GM12865 (cell line): ENCODE measurements around the gene TRPT1.
A peak's percentile ranks its signal among the peaks of the same experiment; 100 is the strongest.

ENCODE experiments used
- DNase-seq: peaks from one replicate; pipeline ENCODE4 v3.0.0; 2010; ENCODE audit warnings: low read depth
- H3K4me3 ChIP-seq: 2 replicates; pipeline ENCODE4 v1.5.1; 2011; ENCODE audit warnings: mild to moderate bottlenecking, low read depth, low read length, control low read depth
- TF ChIP-seq, protein P1 (sequence below): IDR thresholded peaks from 2 replicates; pipeline ENCODE4 v1.5.1; 2011; ENCODE audit warnings: low read length, control low read depth, low read depth, inconsistent platforms; ENCODE audit not compliant: insufficient read depth; ENCODE audit errors: missing control alignments

TRPT1 gene

GRCh38 chr11:64220798-64221197 lies 5.2 kb downstream of the TRPT1 start:
- DNase-seq = no peak
- no peak overlapping the region for H3K4me3 ChIP-seq
- TF ChIP-seq, protein P1, sequence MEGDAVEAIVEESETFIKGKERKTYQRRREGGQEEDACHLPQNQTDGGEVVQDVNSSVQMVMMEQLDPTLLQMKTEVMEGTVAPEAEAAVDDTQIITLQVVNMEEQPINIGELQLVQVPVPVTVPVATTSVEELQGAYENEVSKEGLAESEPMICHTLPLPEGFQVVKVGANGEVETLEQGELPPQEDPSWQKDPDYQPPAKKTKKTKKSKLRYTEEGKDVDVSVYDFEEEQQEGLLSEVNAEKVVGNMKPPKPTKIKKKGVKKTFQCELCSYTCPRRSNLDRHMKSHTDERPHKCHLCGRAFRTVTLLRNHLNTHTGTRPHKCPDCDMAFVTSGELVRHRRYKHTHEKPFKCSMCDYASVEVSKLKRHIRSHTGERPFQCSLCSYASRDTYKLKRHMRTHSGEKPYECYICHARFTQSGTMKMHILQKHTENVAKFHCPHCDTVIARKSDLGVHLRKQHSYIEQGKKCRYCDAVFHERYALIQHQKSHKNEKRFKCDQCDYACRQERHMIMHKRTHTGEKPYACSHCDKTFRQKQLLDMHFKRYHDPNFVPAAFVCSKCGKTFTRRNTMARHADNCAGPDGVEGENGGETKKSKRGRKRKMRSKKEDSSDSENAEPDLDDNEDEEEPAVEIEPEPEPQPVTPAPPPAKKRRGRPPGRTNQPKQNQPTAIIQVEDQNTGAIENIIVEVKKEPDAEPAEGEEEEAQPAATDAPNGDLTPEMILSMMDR = no peak

GRCh38 chr11:64220271-64220670 lies 5.7 kb downstream of the TRPT1 start:
- TF ChIP-seq, protein P1 = no peak
- no peak for DNase-seq
- H3K4me3 ChIP-seq = no peak overlapping the region

DNA sequence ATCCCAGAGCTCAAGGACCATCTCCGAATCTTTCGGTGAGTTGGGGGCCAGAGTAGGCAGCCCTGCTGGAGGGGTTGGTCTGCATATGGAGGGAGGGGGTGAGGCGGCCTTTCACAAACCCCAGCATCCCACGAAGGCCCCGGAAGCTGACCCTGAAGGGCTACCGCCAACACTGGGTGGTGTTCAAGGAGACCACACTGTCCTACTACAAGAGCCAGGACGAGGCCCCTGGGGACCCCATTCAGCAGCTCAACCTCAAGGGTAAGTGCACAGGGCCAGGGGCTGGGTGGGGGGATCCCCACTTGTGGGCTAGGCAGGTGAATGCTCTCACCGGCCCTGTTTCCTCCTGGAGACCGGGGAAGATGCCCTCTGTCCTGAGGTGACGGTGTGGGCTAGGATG lies 6.2 kb downstream of the TRPT1 start:
- DNase-seq = peak; percentile 5
- TF ChIP-seq, protein P1 = no peak
- no peak overlapping the region for H3K4me3 ChIP-seq

GRCh38 chr11:64219354-64219684 lies 6.7 kb downstream of the TRPT1 start:
- TF ChIP-seq, protein P1 = no peak

GRCh38 chr11:64218628-64219353 lies 7.2 kb downstream of the TRPT1 start:
- TF ChIP-seq, protein P1 = no peak
- DNase-seq = no peak
- H3K4me3 ChIP-seq = no peak overlapping the region

More at GRCh38 chr11:64219354-64219684, 6.7 kb downstream of the TRPT1 start:
- DNase-seq = no peak
- no peak overlapping the region for H3K4me3 ChIP-seq

- TF ChIP-seq, protein P1 = peak; percentile 6
- H3K4me3 ChIP-seq = no peak overlapping the region
- no peak for DNase-seq
Measured at GRCh38 chr11:64216879-64217278, 9.1 kb downstream of the TRPT1 start.
